Dedifferentiated amniotic fluid mesenchymal stem cell (primary cell): ENCODE results near the gene TBCA.
"Not testable (repeated sequence)": the region's sequence is repeated elsewhere in the genome, so short reads cannot be mapped to it uniquely, and the experiment has no call there.

Experiments
- DNase-seq: peaks from one replicate; pipeline ENCODE4 v3.0.0-alpha.2; 2016; ENCODE audit errors: extremely low spot score

TBCA gene

GRCh38 chr5:77709340-77709739 is 66.8 kb downstream of the TBCA start:
- no peak for DNase-seq

- DNase-seq, result no peak
Measured at GRCh38 chr5:77707791-77708190, 68.3 kb downstream of the TBCA start.

- not testable (repeated sequence) for DNase-seq
Measured at GRCh38 chr5:77699569-77699968, 76.6 kb downstream of the TBCA start.

- DNase-seq, result no peak
Measured at GRCh38 chr5:77698920-77699319, 77.2 kb downstream of the TBCA start.

GRCh38 chr5:77697692-77698091 is 78.4 kb downstream of the TBCA start:
- DNase-seq, result no peak

GRCh38 chr5:77696120-77696519 is 80.0 kb downstream of the TBCA start:
- no peak for DNase-seq

GRCh38 chr5:77693913-77694312 is 82.2 kb downstream of the TBCA start:
- DNase-seq, result no peak

- no peak for DNase-seq
Measured at GRCh38 chr5:77683171-77683732, 92.9 kb downstream of the TBCA start.

- no peak for DNase-seq
Measured at GRCh38 chr5:77670526-77670925, 105.6 kb downstream of the TBCA start.

- DNase-seq, result no peak
Measured at GRCh38 chr5:77669677-77670076, 106.5 kb downstream of the TBCA start.

- DNase-seq, result no peak
Measured at GRCh38 chr5:77663090-77663863, 112.9 kb downstream of the TBCA start.

- no peak for DNase-seq
Measured at GRCh38 chr5:77662635-77663034, 113.5 kb downstream of the TBCA start.

GRCh38 chr5:77658662-77659061 is 117.5 kb downstream of the TBCA start:
- DNase-seq, result no peak

GRCh38 chr5:77651343-77651742 is 124.8 kb downstream of the TBCA start:
- DNase-seq, result no peak

GRCh38 chr5:77650686-77651085 is 125.5 kb downstream of the TBCA start:
- DNase-seq, result no peak

GRCh38 chr5:77649776-77650175 is 126.4 kb downstream of the TBCA start:
- DNase-seq, result no peak

GRCh38 chr5:77645995-77646639 is 130.0 kb downstream of the TBCA start:
- no peak for DNase-seq

- no peak for DNase-seq
Measured at GRCh38 chr5:77645158-77645994, 130.8 kb downstream of the TBCA start.

GRCh38 chr5:77644371-77645157 is 131.6 kb downstream of the TBCA start:
- DNase-seq, result no peak

- DNase-seq, result no peak
Measured at GRCh38 chr5:77643654-77644370, 132.3 kb downstream of the TBCA start.
